TTC549 (cell line): ENCODE data around the gene RAB9A.
"Not testable (repeated sequence)": the region's sequence is repeated elsewhere in the genome, so short reads cannot be mapped to it uniquely, and the experiment has no call there.

Experiments
- FAIRE-seq: peaks from 2 replicates; lab custom pipeline; 2012; peaks lifted over from hg19 to GRCh38; lab: Jason Lieb, UNC

The RAB9A gene

GRCh38 chrX:13670197-13670596, 18.7 kb upstream of the RAB9A start:
- FAIRE-seq = no peak

- FAIRE-seq = no peak
Observed at GRCh38 chrX:13673016-13673415, 15.9 kb upstream of the RAB9A start.

GRCh38 chrX:13676885-13677284, 12.0 kb upstream of the RAB9A start:
- no peak for FAIRE-seq

GRCh38 chrX:13679700-13680099, 9.2 kb upstream of the RAB9A start:
- FAIRE-seq = not testable (repeated sequence)

GRCh38 chrX:13681595-13681994, 7.3 kb upstream of the RAB9A start:
- no peak for FAIRE-seq

GRCh38 chrX:13684361-13684760, 4.6 kb upstream of the RAB9A start:
- FAIRE-seq = no peak

GRCh38 chrX:13685126-13685763, 3.7 kb upstream of the RAB9A start:
- FAIRE-seq = no peak

GRCh38 chrX:13687203-13687602, 1.7 kb upstream of the RAB9A start:
- no peak for FAIRE-seq

GRCh38 chrX:13688384-13688957, 457 bp upstream of the RAB9A start:
- no peak for FAIRE-seq

- FAIRE-seq = no peak
Observed at GRCh38 chrX:13689741-13690211, 848 bp downstream of the RAB9A start.

GRCh38 chrX:13690836-13691235, 1.9 kb downstream of the RAB9A start:
- no peak for FAIRE-seq

GRCh38 chrX:13691841-13692371, 3.0 kb downstream of the RAB9A start:
- FAIRE-seq = no peak

- no peak for FAIRE-seq
Observed at GRCh38 chrX:13692771-13693231, 3.9 kb downstream of the RAB9A start.

GRCh38 chrX:13693341-13693961, 4.5 kb downstream of the RAB9A start:
- FAIRE-seq = no peak

GRCh38 chrX:13694359-13694758, 5.4 kb downstream of the RAB9A start:
- no peak for FAIRE-seq

- FAIRE-seq = no peak
Observed at GRCh38 chrX:13694983-13695382, 6.1 kb downstream of the RAB9A start.

- FAIRE-seq = no peak
Observed at GRCh38 chrX:13695601-13696115, 6.7 kb downstream of the RAB9A start.

- FAIRE-seq = no peak
Observed at GRCh38 chrX:13697455-13697854, 8.5 kb downstream of the RAB9A start.

- no peak for FAIRE-seq
Observed at GRCh38 chrX:13697976-13698375, 9.0 kb downstream of the RAB9A start.

GRCh38 chrX:13698432-13698831, 9.5 kb downstream of the RAB9A start:
- FAIRE-seq = no peak

GRCh38 chrX:13699183-13699826, 10.4 kb downstream of the RAB9A start:
- no peak for FAIRE-seq

GRCh38 chrX:13700380-13700779, 11.5 kb downstream of the RAB9A start:
- no peak for FAIRE-seq
